Middle frontal gyrus (tissue), 1 donor: ENCODE results near the gene ALKBH8.
"Not testable (repeated sequence)": the region's sequence is repeated elsewhere in the genome, so short reads cannot be mapped to it uniquely, and the experiment has no call there.

ENCODE experiments used
- DNase-seq: peaks from one replicate; pipeline ENCODE4 v3.0.0-alpha.2; 2015; ENCODE audit warnings: low spot score; ENCODE audit errors: extremely low spot score

Gene ALKBH8

GRCh38 chr11:107577346-107577711 is 11.8 kb upstream of the ALKBH8 start:
- no peak for DNase-seq

- DNase-seq, result not testable (repeated sequence)
Measured at GRCh38 chr11:107576497-107577345, 11.2 kb upstream of the ALKBH8 start.

GRCh38 chr11:107573438-107573837 is 7.9 kb upstream of the ALKBH8 start:
- DNase-seq, result no peak

GRCh38 chr11:107570015-107570414 is 4.5 kb upstream of the ALKBH8 start:
- no peak for DNase-seq

GRCh38 chr11:107567739-107568335 is 2.3 kb upstream of the ALKBH8 start:
- no peak for DNase-seq

GRCh38 chr11:107566569-107566968 is 1.0 kb upstream of the ALKBH8 start:
- no peak for DNase-seq

- DNase-seq, result not testable (repeated sequence)
Measured at GRCh38 chr11:107565955-107566501, 493 bp upstream of the ALKBH8 start.

- no peak for DNase-seq
Measured at GRCh38 chr11:107564877-107565218, 687 bp downstream of the ALKBH8 start.

GRCh38 chr11:107563702-107564101 is 1.8 kb downstream of the ALKBH8 start:
- DNase-seq, result no peak

- no peak for DNase-seq
Measured at GRCh38 chr11:107562647-107563208, 2.8 kb downstream of the ALKBH8 start.

GRCh38 chr11:107561688-107562087 is 3.8 kb downstream of the ALKBH8 start:
- no peak for DNase-seq

- DNase-seq, result no peak
Measured at GRCh38 chr11:107550304-107550703, 15.2 kb downstream of the ALKBH8 start.

GRCh38 chr11:107549954-107550285 is 15.6 kb downstream of the ALKBH8 start:
- no peak for DNase-seq

- no peak for DNase-seq
Measured at GRCh38 chr11:107549253-107549953, 16.1 kb downstream of the ALKBH8 start.

GRCh38 chr11:107547961-107548360 is 17.6 kb downstream of the ALKBH8 start:
- DNase-seq, result no peak

GRCh38 chr11:107545101-107545514 is 20.4 kb downstream of the ALKBH8 start:
- no peak for DNase-seq

- no peak for DNase-seq
Measured at GRCh38 chr11:107538821-107539220, 26.7 kb downstream of the ALKBH8 start.

GRCh38 chr11:107538239-107538638 is 27.3 kb downstream of the ALKBH8 start:
- no peak for DNase-seq

GRCh38 chr11:107537155-107537554 is 28.4 kb downstream of the ALKBH8 start:
- not testable (repeated sequence) for DNase-seq

GRCh38 chr11:107526197-107526596 is 39.3 kb downstream of the ALKBH8 start:
- no peak for DNase-seq

- no peak for DNase-seq
Measured at GRCh38 chr11:107508858-107509244, 56.7 kb downstream of the ALKBH8 start.
